GM21723 (cell line): ENCODE data around the gene SNRPB2.

Experiments used
- ATAC-seq: cut with Tn5 transposase; IDR thresholded peaks from one replicate; pipeline ENCODE4 v1.9.1; 2021; ENCODE audit warnings: mild to moderate bottlenecking, moderate library complexity; ENCODE audit not compliant: unreplicated experiment

The SNRPB2 gene

DNA sequence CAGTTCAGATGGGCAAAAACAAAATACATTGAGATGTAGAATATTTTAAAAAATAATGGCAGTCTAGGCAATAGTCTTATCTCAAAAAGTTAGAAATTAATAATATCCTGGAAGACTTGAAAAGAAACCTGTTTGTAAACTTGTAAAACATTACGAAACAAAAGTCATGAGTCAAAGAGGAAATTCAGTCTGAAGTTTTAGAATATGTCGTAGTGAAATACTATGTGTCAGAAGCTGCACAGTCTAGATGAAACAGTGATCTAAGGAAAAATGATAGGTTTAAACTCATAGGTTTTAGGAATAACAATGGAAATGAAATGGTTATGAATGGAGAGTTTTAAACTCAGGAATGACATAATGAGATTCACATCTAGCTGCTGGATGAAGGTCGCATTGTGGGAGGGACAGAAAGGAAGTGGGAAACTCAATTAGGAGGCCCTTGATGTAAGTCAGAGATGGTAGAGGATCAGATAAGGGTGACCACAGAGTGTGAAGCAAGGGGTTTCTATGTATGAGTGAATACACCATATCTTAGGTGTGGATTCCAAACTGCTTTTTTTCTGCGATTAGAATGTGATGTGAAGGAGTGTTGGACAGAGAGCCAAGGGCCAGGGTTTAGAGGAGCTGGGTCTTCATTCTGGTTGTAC, 2.8 kb downstream of the SNRPB2 start:
- ATAC-seq = no peak

- ATAC-seq = no peak
Observed at GRCh38 chr20:16740365-16741072, 10.7 kb downstream of the SNRPB2 start.

DNA sequence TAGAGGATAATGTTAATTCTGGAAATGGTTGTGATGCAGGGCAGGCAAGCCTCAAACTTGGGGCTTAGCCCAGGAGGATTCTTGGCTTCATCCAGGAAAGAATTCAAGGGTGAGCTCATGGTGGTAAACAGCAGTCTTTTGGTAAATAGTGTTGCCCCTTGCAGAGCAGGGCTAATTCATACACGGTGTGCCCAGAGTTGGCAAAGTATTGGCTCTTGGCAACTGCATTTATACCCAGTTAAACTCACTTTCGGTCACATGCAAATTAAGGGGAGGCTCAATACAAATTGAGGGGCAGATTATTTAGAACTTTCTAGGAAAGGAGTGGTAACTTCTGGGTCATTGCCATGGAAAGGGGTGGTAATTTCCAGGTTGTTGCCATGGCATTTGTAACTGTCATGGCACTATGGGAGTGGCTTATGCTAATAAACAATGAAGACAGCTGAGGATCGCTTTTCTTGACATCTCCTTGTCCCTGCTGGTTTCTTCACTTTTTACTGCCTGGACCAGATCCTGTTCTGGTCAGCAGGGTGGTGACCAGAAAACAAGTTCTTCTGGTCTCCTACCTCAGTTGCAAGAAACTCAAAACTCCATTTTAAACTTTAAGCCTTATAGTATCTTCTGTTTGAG, 14.5 kb downstream of the SNRPB2 start:
- ATAC-seq = no peak

GRCh38 chr20:16745204-16745603, 15.4 kb downstream of the SNRPB2 start:
- no peak for ATAC-seq

DNA sequence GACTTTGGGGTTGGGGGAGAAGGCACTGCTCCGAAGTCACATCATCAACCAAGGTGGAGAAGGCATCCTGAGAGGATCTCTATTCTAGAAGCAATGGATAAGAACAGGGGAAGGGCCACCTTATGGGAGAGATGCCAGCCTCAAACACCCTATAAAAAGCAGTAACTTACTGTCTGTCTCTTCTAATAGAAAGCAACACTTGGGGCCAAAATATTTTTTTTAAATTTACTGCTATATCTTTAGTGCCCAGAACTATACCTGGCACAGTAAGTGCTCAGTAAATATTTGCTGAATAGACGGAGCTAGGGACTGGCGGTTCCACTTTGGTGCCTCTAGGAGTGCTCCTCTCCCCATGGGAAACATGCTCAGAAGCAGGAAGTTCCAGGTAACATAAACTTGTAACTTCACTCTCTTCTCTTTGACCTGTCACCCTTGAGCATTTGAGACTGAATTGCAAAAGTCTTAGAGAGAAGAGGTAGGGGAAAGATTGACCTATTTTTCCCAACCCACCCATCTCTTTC, 17.5 kb downstream of the SNRPB2 start:
- ATAC-seq = no peak

- no peak for ATAC-seq
Observed at GRCh38 chr20:16748308-16748900, 18.6 kb downstream of the SNRPB2 start, which contains the start of gene OTOR. Gene OTOR (plus strand): TSS chr20:16748358. CDS start chr20:16748402, 44 bp downstream.

DNA sequence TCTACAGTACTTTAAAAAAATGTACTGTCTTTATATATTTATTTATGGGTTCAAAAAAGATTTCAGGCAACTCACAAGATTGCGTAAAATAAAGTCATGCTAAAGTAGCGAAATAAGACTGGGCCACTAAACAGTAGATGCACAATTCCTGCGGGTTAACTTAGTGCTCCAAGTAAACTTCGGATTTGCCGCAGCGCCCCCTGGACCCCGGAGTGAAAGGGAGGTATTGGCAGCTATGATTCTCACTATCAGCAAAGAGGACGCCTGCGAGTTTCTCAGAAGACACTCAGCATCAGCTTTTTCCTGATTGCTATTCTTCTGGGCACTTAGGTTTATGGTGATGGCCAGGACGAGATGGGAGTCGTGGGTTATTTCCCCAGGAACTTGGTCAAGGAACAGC, 19.7 kb downstream of the SNRPB2 start:
- ATAC-seq = no peak

DNA sequence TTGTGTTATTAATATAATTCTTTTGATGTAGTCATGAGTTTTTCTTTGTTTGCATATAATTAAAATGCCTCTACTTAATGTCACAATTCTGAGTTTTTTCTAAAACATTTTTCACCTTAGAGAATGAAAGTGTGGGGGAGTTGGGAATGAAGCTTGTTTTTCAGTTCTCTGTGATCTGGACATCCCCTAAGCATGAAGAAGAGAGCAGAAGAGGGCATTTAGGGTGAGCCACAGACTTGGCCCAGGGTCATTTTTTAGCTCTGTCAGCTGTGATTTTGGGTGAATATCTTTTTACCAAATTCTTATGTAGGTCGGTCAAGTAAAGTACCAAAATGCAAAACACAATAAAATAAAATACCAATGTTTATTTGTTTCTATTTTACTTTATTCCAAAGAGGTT, 22.3 kb downstream of the SNRPB2 start:
- no peak for ATAC-seq

DNA sequence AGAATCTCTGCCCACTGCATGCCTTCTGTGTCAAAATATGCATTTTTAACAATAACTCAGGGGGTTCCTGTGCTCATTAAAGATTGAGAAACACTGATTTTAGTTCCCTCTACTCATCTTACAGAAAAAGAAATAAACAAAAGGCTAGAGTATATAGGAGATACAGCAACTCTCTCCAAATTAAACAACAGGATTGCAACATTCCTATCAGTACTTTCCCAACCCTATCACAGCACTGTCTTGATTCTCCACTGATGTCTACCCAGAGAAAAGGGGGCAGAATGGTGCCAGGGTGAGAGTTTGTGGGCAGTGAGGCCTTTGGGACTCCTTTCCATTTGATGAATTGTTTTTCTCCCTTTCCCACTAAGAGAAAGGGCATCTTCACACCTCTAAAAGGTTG, 23.1 kb downstream of the SNRPB2 start:
- no peak for ATAC-seq

DNA sequence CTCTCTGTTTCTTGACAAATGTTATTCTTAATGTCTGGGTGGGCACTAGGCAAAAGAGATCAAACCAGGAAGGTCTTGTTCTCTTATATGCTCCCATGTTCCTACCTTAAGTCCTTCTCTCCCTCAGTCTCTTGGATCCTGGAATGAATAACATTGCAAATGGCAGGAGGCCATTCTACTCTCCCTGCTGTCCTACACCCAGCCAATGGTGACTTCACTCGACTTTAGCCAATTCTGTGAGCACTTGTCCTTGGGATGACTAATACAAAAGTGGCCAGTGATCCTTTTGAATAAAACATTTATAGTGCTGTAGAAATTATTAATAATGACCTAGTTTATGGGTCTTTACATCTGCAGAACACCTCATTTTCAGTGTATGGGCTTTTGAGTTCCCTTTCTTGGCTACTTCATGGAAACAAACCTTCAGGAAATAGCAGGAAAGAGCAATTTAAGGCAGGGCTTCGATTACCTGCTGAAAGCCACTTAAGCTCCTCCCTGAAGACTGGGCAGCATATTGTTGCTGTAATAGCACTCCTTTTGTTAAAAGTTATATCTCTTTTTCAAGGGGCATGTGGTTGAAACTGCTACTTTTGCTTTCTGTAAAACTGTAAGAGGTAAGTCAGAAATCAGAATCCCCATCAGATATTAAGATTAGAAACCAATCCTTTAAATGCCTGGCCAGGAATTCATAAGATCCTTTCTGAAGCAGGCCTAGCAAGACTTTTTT, 28.8 kb downstream of the SNRPB2 start:
- ATAC-seq = no peak

DNA sequence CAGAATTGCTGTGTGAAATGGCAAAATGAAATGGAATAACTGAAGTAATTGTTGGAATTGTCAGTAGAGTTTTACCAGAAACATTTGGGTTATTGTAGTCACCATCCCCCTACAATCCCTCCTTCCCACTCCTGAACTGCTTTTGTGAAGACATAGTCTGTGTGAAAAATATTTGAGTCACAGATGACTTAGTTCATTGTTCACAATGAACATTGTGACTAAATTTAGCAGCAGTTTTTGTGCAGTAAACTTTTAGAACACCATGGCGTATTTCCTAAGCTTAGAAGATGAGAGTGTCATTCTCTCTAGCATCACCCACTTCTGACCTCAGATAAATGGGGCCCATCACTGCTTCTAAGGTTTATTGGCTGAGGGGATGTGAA, 29.3 kb downstream of the SNRPB2 start:
- ATAC-seq = no peak

DNA sequence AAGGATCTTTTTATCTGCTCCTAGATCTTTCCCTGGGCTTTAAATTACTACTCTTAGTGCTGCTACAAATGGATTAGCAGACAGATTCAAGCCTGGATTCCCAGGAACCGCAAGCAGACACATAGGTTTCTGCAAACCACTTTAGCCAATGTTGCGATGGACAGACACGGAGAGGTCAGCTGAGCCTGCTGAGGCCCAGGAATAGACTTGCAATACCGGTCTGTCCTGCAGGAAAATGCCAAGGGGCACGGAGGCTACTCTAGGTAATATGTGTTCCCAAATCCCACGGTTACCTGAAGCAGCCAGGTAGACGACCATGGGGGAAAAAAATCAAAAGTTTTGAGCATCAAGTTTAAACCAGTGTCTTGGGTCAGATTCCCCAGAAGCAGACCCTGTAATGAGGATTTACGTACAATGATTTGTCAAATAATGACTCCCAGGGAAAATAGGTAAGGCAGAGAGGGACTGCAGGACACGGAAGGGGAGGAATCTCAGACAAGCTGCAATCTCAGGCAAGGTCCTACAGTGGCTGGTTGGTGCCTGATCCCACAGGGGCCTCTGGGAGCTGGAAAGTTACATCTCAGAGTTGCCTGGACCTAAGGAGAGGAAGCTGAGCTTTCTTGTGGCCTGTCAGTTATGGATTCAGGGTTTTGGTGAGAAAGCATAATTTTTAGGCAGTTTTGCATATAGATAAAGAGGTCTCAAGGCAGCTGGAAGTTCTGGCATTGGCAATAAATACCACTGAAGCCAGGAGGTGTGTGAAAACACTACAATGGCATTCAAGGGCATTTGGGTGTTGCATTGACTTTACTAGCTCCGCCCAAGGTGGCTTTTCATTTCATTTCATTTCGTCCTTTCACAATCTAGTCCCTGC, 30.8 kb downstream of the SNRPB2 start:
- ATAC-seq = no peak

GRCh38 chr20:16761305-16761829, 31.5 kb downstream of the SNRPB2 start:
- peak; percentile 75 for ATAC-seq

DNA sequence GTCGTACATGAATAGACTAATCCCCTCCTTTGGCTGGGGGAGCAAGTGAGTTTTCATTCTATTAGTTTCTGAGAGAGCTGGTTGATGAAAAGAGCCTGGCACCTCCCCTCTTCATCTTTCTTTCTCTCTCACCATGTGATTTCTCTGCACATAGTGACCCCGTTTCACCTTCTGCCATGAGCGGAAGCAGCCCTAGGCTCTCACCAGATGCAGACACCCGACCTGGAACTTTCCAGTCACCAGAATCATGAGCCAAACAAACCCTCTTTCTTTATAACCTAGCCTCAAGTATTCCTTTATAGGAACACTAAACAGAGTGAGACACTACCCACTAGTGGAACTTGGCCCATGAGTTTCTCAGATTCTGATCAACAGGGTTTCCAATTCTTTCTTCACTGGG, 34.7 kb downstream of the SNRPB2 start:
- ATAC-seq = no peak

DNA sequence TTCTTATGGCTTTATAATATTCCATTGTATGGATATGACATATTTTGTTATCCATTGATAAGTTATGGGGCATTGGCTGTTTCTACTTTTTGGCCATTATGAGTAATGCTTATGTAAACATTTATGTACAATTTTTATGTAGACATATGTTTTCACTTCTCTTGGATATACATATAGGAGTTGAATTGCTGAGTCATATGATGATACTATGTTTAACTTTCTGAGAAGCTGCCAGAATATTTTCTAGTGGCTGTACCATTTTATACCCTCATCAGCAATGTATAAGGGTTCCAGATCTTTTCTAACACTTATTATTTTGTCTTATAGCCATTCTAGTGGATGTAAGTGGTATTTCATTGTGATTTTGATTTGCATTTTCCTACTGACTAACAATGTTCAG, 41.4 kb downstream of the SNRPB2 start:
- ATAC-seq = no peak

- ATAC-seq = no peak
Observed at GRCh38 chr20:16775961-16776360, 46.1 kb downstream of the SNRPB2 start.

- no peak for ATAC-seq
Observed at GRCh38 chr20:16777126-16777525, 47.3 kb downstream of the SNRPB2 start.

DNA sequence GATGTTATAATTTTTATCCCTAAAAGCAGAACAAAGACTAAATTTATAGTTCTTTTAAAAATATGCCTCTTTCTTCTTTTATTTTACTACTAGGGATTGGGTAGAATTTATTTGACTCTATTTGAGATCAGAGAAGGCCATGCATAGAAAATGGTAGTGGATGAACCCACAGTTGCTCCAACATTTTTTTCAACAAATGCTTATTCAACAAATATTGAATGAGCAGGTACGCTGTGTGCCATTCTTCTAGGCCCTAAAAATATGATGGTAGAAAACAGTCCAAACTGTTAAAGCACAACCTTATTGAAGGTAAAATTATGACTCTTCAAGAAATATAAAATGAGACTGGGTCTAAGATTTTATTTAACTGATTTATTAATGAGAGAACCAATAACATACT, 48.3 kb downstream of the SNRPB2 start:
- no peak for ATAC-seq

DNA sequence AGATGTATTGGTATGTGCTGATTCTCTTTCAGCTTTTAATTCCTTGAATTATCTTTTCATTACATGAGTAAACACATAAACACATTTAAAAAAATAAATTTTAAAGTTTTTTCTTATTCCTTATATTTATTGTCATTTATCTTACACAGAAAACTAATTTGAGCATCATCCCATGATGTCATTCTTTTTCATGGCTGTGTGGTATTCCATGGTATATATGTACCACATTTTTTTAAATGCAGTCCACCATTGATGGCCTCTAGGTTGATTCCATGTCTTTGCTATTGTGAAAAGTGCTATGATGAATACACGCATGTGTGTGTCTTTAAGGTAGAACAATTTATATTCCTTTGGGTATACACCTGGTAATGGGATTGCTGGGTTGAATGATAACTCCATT, 51.7 kb downstream of the SNRPB2 start:
- ATAC-seq = no peak

DNA sequence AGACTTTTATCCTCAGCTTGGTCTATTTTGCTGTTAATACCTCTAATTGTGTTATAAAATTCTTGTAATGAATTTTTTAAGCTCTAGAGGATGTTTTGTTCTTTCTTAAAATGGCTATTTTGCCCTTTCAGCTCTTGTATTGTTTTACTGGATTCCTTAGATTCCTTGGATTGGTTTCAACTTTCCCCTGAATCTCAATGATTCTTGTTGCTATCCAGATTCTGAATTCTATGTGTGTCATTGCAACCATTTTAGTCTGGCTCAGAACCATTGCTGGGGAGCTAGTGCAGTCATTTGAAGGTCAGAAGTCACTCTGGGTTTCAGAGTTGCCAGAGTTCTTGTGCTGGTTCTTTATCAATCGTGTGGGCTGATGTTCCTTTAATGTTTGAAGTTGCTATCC, 55.4 kb downstream of the SNRPB2 start:
- no peak for ATAC-seq
